ENCODE measurements around the gene SLC25A38.
"Not testable (repeated sequence)": the region's sequence is repeated elsewhere in the genome, so short reads cannot be mapped to it uniquely, and the experiment has no call there.

SLC25A38 gene

DNA sequence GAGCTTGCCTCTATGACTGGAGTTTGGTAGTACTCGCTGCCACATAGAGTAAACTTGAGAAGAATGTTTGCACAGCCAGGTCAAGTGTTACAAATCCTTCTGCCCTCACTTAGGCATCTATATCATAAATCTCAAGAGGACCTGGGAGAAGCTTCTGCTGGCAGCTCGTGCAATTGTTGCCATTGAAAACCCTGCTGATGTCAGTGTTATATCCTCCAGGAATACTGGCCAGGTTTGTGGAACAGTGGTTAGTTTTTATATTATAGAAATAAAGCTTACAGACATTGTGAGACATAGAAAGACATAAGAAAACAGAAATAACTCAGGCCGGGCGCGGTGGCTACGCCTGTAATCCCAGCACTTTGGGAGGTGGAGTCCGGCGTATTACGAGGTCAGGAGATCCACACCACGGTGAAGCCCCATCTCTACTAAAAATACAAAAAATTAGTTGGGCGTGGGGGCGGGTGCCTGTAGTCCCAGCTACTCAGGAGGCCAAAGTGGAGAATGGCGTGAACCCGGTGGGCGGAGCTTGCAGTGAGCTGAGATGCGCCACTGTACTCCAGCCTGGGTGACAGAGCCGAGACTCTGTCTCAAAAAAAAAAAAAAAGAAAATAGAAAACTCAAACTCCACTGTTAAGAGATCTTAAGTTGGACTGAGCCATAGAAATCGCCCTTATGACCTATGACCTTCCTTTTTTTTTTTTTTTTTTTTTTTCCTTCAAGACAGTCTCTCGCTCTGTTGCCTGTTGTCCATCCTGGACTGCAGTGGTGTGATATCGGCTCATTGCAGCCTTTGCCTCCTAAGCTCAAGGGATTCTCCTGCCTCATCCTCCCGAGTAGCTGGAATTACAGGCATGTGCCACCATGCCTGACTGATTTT, 25.6 kb downstream of the SLC25A38 start:
- no peak for DNase-seq

DNA sequence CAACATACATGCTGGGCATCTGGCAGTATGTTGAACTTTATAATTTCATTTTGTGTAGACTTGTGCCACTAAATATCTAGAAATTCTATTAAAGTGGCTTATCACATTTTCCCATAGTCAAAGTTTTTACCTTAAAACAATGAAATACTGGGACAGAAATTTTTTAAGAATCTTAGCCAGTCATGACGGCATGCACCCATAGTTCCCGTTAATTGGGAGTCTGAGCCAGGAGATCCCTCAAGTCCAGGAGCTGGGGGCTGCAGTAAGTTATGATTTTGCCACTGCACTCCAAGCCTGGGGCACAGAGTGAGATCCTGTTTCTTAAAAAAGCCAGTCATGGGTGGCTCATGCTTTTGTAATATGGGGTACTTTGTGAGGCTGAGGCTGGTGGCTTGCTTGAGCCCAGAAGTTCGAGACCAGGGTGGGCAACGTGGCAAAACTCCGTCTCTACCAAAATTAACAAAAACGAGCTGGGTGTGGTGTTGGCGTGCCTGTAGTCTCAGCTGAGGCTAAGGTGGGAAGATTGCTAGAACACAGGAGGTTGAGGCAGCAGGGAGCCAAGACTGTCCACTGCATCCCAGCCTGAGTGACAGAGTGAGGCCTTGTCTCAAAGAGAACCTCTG, 26.5 kb downstream of the SLC25A38 start:
- no peak for DNase-seq

- DNase-seq = no peak
Measured at GRCh38 chr3:39410893-39411292, 27.7 kb downstream of the SLC25A38 start.

GRCh38 chr3:39412668-39413260, 29.6 kb downstream of the SLC25A38 start:
- no peak for DNase-seq

GRCh38 chr3:39413691-39414420, 30.7 kb downstream of the SLC25A38 start:
- DNase-seq = no peak

- DNase-seq = no peak
Measured at GRCh38 chr3:39414421-39414907, 31.3 kb downstream of the SLC25A38 start.

GRCh38 chr3:39415302-39415701, 32.1 kb downstream of the SLC25A38 start:
- not testable (repeated sequence) for DNase-seq

DNA sequence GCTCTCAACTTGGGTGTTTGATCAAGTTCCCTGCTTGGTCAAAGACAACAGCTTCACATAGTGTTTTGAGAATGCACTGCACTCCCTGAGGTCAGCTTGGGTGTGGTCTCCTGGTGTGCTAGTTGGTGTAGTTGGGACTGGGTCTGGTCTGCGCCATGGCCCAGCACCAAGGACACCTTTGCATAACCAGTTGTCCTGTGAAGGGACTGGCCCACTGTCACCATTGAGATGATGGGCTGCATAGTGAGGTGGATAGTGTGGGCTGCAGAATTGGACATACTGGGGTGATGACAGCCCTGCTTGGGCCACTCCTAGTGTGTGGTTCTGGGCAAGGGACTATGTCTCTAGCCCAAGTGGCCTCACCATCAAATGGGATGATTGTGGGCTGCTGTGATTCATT, 32.8 kb downstream of the SLC25A38 start:
- no peak for DNase-seq

GRCh38 chr3:39416998-39417397, 33.8 kb downstream of the SLC25A38 start:
- DNase-seq = not testable (repeated sequence)

GRCh38 chr3:39418556-39419225, 35.5 kb downstream of the SLC25A38 start:
- DNase-seq = not testable (repeated sequence)

- no peak for DNase-seq
Measured at GRCh38 chr3:39419742-39420315, 36.7 kb downstream of the SLC25A38 start.

GRCh38 chr3:39420543-39420942, 37.4 kb downstream of the SLC25A38 start:
- no peak for DNase-seq

- DNase-seq = no peak
Measured at GRCh38 chr3:39423436-39423970, 40.3 kb downstream of the SLC25A38 start.

- no peak for DNase-seq
Measured at GRCh38 chr3:39426312-39426711, 43.1 kb downstream of the SLC25A38 start.

- no peak for DNase-seq
Measured at GRCh38 chr3:39427506-39427905, 44.3 kb downstream of the SLC25A38 start.

DNA sequence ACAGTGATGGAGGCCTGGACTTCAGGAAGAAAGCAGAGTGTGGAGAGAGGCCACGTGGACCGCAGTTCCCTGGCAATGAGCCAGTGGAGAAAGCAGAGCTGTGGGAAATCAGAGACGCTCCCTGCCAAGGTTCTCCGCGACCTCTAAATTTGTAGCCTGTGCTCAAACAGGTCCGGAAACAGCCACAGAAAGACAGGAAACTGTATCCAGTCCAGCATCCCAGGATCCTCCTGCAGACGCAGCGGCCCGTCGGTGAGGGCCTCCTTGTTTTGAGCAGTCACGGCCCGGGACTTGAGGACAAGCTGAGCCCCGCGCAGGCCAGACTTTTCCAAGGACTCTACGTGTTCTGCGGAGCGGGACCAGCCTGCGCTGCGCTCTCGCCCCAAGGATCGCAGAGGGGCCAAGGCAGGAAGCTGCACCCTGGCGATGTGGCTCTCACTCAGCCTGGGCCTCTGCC, 45.6 kb downstream of the SLC25A38 start:
- DNase-seq = no peak

- DNase-seq = no peak
Measured at GRCh38 chr3:39429466-39429865, 46.3 kb downstream of the SLC25A38 start.

DNA sequence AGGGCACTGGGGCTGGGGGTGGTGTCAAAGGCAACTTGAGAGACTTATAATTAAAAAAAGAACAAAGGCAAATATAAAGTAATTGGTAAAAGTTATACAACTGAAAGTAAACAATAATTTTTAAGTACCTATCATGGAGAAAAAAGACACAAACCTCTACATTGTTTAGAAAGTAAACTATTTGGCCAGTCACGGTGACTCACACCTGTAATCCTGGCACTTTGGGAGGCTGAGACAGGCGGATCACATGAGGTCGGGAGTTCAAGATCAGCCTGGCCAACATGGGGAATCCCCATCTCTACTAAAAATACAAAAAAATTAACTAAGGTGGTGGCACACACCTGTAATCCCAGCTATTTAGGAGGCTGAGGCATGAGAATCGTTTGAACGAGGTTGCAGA, 49.2 kb downstream of the SLC25A38 start:
- no peak for DNase-seq

DNA sequence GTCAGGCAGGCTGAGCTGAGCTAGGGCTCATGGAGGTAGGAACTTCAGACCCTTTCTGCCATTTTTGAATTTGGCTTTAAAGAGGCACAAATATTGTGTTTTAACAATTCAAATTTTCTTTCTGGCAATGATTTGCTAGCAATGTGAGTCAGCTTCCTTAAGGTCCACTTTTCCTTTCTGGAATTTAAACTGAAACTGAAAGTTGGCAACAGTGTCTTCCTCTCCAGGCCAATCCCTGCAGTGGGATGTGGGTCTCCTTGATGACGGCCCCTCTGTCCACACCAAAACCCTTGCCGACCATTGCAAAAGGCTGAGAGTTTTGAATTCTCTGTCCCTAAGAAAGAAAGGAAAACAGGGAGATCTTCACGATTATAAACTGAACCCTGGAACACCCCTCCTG, 50.5 kb downstream of the SLC25A38 start:
- DNase-seq = no peak

- no peak for DNase-seq
Measured at GRCh38 chr3:39434574-39434973, 51.4 kb downstream of the SLC25A38 start.

GRCh38 chr3:39435006-39435748, 52.0 kb downstream of the SLC25A38 start:
- no peak for DNase-seq

All from SHP77 (cell line).